CD4-positive, alpha-beta T cell (primary cell): ENCODE measurements around the gene UNC79. TPM values are rescaled to one million over a fixed set of nuclear protein-coding genes. Genes with fewer than 3 reads are reported as not detected.
A peak's percentile ranks its signal among the peaks of the same experiment; 100 is the strongest.

Experiments
- ATAC-seq: fragments of 200-7000 bp; cut with Tn5 transposase; one replicate; pipeline ENCODE4 v1.10.0; 2022; ENCODE audit warnings: mild to moderate bottlenecking; ENCODE audit not compliant: poor library complexity
- CTCF ChIA-PET: fragments of 350-600 bp; sonication (Branson Sonifier 250); formaldehyde crosslinking; loops from one replicate; lab custom pipeline; 2021; ENCODE audit warnings: antibody characterized with exemption, inconsistent platforms; lab: Charles Lee
- POLR2A ChIA-PET: fragments of 350-600 bp; sonication (Branson Sonifier 250); formaldehyde crosslinking; loops from one replicate; lab custom pipeline; 2021; ENCODE audit warnings: antibody characterized with exemption, inconsistent platforms; lab: Charles Lee
- DNase-seq, 14 experiments: peaks; one replicate each; pipeline ENCODE4 v3.0.0-alpha.2; 2013 to 2020; ENCODE audit warnings: mixed read lengths in 2 of 14
- H3K27ac ChIP-seq, 2 donors: one replicate each; pipeline versions ENCODE4 v1.5.1 to v1.7.0; 2013; ENCODE audit warnings: low read length in 2 of 2, low read depth in 1 of 2, mild to moderate bottlenecking in 1 of 2
- H3K27me3 ChIP-seq, 2 experiments: 1 replicate in 1 of 2; 2 replicates in 1 of 2; pipeline versions ENCODE4 v1.6.1 to v1.7.0; 2013; ENCODE audit warnings: low read length in 2 of 2, control low read depth in 1 of 2, mild to moderate bottlenecking in 1 of 2, moderate library complexity in 1 of 2; ENCODE audit not compliant: insufficient read depth in 2 of 2, control insufficient read depth in 1 of 2
- H3K36me3 ChIP-seq: one replicate; pipeline ENCODE4 v1.6.1; 2013; ENCODE audit warnings: low read length, control low read depth; ENCODE audit not compliant: insufficient read depth
- H3K4me1 ChIP-seq: one replicate; pipeline ENCODE4 v1.6.1; 2013; ENCODE audit warnings: low read length, control low read depth; ENCODE audit not compliant: insufficient read depth
- H3K4me3 ChIP-seq: one replicate; pipeline ENCODE4 v1.5.1; 2013; ENCODE audit warnings: mild to moderate bottlenecking, low read length, moderate library complexity
- H3K9me3 ChIP-seq, 2 experiments: 1 replicate in 1 of 2; 2 replicates in 1 of 2; pipeline versions ENCODE4 v1.6.1 to v1.7.0; 2013; ENCODE audit warnings: low read length in 2 of 2, mild to moderate bottlenecking in 2 of 2, control low read depth in 1 of 2, moderate library complexity in 1 of 2; ENCODE audit not compliant: control insufficient read depth in 1 of 2, insufficient read depth in 1 of 2
- H3K27ac Mint-ChIP-seq: one replicate; pipeline ENCODE4 v1.8.0; 2020; ENCODE audit warnings: mixed read lengths
- H3K27me3 Mint-ChIP-seq: one replicate; pipeline ENCODE4 v1.8.0; 2021; ENCODE audit warnings: mixed read lengths
- H3K36me3 Mint-ChIP-seq: one replicate; pipeline ENCODE4 v1.8.0; 2021; ENCODE audit warnings: low read depth, mixed read lengths
- H3K4me1 Mint-ChIP-seq: one replicate; pipeline ENCODE4 v1.8.0; 2021; ENCODE audit warnings: low read depth, mixed read lengths
- H3K4me3 Mint-ChIP-seq: one replicate; pipeline ENCODE4 v1.8.0; 2020; ENCODE audit warnings: mild to moderate bottlenecking, mixed read lengths
- H3K9me3 Mint-ChIP-seq: one replicate; pipeline ENCODE4 v1.8.0; 2020; ENCODE audit warnings: mixed read lengths
- CTCF ChIP-seq: fragments of 200-600 bp; IDR thresholded peaks from one replicate; pipeline ENCODE4 v1.8.0; 2022; ENCODE audit warnings: antibody characterized with exemption, mild to moderate bottlenecking
- intact Hi-C, 2 experiments: fragments of 100-400 bp; cut with DNase I in 1 of 2; cut with micrococcal nuclease in 1 of 2; formaldehyde crosslinking; loops; one replicate each; pipeline versions ENCODE4 v1.15.1 to v1.9.0; 2023 to 2025; cut with DNase I, micrococcal nuclease
- total RNA-seq, 174 experiments: library from RNA in 2 of 174; stranded (reverse) in 2 of 174; gene quantifications; one replicate each; pipeline ENCODE4 v1.2.3 and lab custom pipeline; 2021 to 2026

The UNC79 gene
- total RNA-seq, 2 experiments from 2014 or later = not detected

DNA sequence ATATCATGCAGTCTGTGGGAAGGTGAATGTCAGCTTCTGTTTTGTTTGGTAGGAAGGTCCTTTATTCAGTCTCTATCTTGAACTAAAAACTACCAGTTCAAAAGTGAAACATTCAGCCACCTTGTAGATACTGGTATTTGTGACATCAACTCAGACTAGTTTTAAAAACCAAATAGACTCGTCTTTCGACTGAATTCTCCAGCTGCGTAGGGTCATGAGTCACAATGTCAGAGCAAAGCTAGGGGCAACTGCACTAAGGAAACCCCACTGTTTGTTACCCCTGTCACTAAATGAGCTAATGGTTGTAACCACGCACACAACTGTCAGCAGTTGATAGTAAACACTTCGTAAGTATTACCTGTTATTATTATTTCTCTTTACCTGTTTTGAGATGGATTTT lies 212.9 kb downstream of the UNC79 start:
- no peak overlapping the region for H3K4me3 Mint-ChIP-seq
- ATAC-seq (no peak), DNase-seq (no peak)
- H3K36me3 Mint-ChIP-seq = no peaks in the 10 kb centered on the region
- H3K27ac ChIP-seq = no peak overlapping the region
- no peaks in the 10 kb centered on the region for H3K36me3 ChIP-seq
- no peak overlapping the region for H3K27ac Mint-ChIP-seq
- H3K9me3 ChIP-seq = no peaks in the 10 kb centered on the region
- no peak for TF ChIP-seq CTCF
- CTCF ChIA-PET = no interaction called here
- no peaks in the 10 kb centered on the region for H3K9me3 Mint-ChIP-seq
- intact Hi-C loops = no loop called here
- peaks cover 6 to 26% of the 10 kb centered on the region in 2 experiments for H3K27me3 ChIP-seq
- no peaks in the 10 kb centered on the region for H3K4me1 ChIP-seq
- POLR2A ChIA-PET = no interaction called here
- no peaks in the 10 kb centered on the region for H3K4me1 Mint-ChIP-seq
- no peak overlapping the region for H3K4me3 ChIP-seq
- peaks cover 67% of the 10 kb centered on the region for H3K27me3 Mint-ChIP-seq

- H3K36me3 ChIP-seq = no peaks in the 10 kb centered on the region
- DNase-seq = no peak
- H3K27me3 Mint-ChIP-seq = peaks cover 61% of the 10 kb centered on the region
- no peaks in the 10 kb centered on the region for H3K9me3 ChIP-seq
- CTCF ChIA-PET = no interaction called here
- H3K36me3 Mint-ChIP-seq = no peaks in the 10 kb centered on the region
- intact Hi-C loops = no loop called here
- no peak overlapping the region for H3K4me3 ChIP-seq
- no peak for ATAC-seq
- TF ChIP-seq CTCF = no peak
- H3K27ac ChIP-seq = no peak overlapping the region
- no peak overlapping the region for H3K27ac Mint-ChIP-seq
- H3K4me3 Mint-ChIP-seq = no peak overlapping the region
- H3K9me3 Mint-ChIP-seq = no peaks in the 10 kb centered on the region
- no peaks in the 10 kb centered on the region for H3K4me1 ChIP-seq
- peaks cover 6 to 26% of the 10 kb centered on the region in 2 experiments for H3K27me3 ChIP-seq
- POLR2A ChIA-PET = no interaction called here
- H3K4me1 Mint-ChIP-seq = no peaks in the 10 kb centered on the region
These were observed 214.5 kb downstream of the UNC79 start for GRCh38 chr14:93645200-93645599.

- Histone ChIP-seq H3K4me1 (no peaks in the 10 kb centered on the region), H3K27me3 (peaks cover 5 to 25% of the 10 kb centered on the region in 2 experiments), H3K36me3 (no peaks in the 10 kb centered on the region), H3K9me3 (no peaks in the 10 kb centered on the region), H3K27ac (no peak overlapping the region), H3K4me3 (no peak overlapping the region)
- no peak for TF ChIP-seq CTCF
- POLR2A ChIA-PET = no interaction called here
- no peaks in the 10 kb centered on the region for H3K4me1 Mint-ChIP-seq
- CTCF ChIA-PET = no interaction called here
- ATAC-seq = no peak
- no peaks in the 10 kb centered on the region for H3K9me3 Mint-ChIP-seq
- peak in 1 of 14 experiments; percentile 5 for DNase-seq
- peaks cover 53% of the 10 kb centered on the region for H3K27me3 Mint-ChIP-seq
- H3K27ac Mint-ChIP-seq = no peak overlapping the region
- H3K4me3 Mint-ChIP-seq = no peak overlapping the region
- intact Hi-C loops = no loop called here
- no peaks in the 10 kb centered on the region for H3K36me3 Mint-ChIP-seq
These were observed 217.9 kb downstream of the UNC79 start for GRCh38 chr14:93648440-93649168.
